SK-N-SH treated with all-trans-retinoic acid at 6 μM for 48 hours (cell line): ENCODE results near the gene VASN.

Source experiments
- ARNTL ChIP-seq: fragments of 450-650 bp; formaldehyde crosslinking; IDR thresholded peaks from 2 replicates; pipeline ENCODE4 v1.5.0; 2020; ENCODE audit warnings: low read depth, mild to moderate bottlenecking, moderate library complexity, borderline replicate concordance
- OSR1 ChIP-seq: fragments of 250-450 bp; sonication (Bioruptor Pico); IDR thresholded peaks from 2 replicates; pipeline ENCODE4 v1.8.0; 2022; ENCODE audit warnings: moderate library complexity, mild to moderate bottlenecking, inconsistent platforms
- SNAI2 ChIP-seq: fragments of 250-450 bp; sonication (Bioruptor Pico); IDR thresholded peaks from 2 replicates; pipeline ENCODE4 v1.5.0; 2020; ENCODE audit warnings: mild to moderate bottlenecking, moderate library complexity
- ZFP30 ChIP-seq: fragments of 450-650 bp; formaldehyde crosslinking; IDR thresholded peaks from 2 replicates; pipeline ENCODE4 v1.5.0; 2022; ENCODE audit warnings: mild to moderate bottlenecking, moderate library complexity

DNA sequence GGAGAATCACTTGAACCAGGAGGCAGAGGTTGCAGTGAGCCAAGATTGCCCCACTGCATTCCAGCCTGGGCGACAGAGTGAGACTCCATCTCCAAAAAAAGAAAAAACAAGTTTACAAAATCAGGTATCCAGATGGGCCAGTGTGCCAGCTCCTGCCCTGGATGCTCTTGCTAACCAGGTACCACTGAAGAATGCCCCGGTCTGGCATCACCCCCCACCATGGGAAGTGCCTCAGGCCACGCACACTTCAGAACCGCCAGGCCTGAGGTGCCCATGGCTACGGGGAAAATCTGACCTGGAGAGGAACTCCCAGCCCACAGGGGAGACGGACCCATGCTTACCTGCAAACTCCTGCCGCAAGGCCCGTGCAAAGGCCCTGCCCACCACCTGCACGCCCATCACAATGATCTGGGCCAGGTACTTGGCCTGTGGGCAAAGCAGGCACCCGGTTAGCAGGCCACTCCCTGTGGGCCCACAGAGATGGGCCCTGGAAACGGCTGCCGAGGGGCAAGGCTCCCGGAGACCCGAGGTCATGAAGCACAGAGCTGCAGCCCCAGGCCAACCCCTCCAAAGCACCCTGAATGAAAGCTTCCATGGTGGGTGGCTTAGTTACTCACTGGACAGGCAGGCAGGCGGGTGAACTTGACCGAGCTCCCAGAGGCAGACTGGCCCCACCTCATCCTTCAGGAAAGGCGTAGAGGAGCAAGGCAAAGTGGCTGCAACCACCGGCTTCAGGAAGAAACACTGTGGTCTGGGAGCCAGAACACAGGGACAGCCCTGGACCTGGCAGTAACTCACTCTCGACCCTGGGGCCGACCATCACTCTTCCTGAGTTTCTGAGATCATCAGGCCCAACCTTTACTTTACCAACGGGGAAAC is 28.5 kb upstream of the VASN start:
- TF ChIP-seq OSR1 (CRISPR knock-in tag) (no peak), SNAI2 (CRISPR knock-in tag) (no peak), ARNTL (no peak), ZFP30 (no peak)
